SK-N-SH treated with all-trans-retinoic acid at 6 μM for 48 hours (cell line): ENCODE data around the gene WASHC4.

Source experiments
- PPARA ChIP-seq: fragments of 250-450 bp; sonication (Bioruptor Pico); IDR thresholded peaks from 2 replicates; pipeline ENCODE4 v1.5.0; 2020; ENCODE audit warnings: mild to moderate bottlenecking, borderline replicate concordance

WASHC4 gene

DNA sequence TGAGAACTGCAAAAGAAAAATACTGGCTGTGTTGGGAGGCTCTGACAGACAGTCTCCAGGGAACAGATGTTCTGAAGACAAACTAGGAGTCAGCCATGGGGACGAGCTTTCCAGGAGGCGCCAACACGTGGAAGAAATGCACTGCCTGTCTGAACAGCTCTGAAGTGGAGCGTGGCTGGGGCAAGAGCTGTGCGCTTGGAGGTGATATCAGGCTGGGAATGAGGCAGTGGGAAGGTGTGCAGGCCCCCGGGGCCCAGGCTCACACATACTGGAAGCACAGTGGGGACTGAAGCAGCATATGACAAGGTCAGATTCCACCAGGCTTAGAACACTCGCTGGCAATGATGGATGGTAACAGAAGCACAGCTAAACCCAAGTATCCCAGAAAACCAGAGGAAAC is 110.9 kb downstream of the WASHC4 start (continued):
- no peak for TF ChIP-seq PPARA (CRISPR knock-in tag)
